HG03139 (cell line): Measurements from ENCODE around the gene LGALS12.
"Not testable (repeated sequence)": the region's sequence is repeated elsewhere in the genome, so short reads cannot be mapped to it uniquely, and the experiment has no call there.

Experiments used
- ATAC-seq: cut with Tn5 transposase; IDR thresholded peaks from one replicate; pipeline ENCODE4 v1.9.1; 2021; ENCODE audit not compliant: unreplicated experiment

LGALS12 gene

DNA sequence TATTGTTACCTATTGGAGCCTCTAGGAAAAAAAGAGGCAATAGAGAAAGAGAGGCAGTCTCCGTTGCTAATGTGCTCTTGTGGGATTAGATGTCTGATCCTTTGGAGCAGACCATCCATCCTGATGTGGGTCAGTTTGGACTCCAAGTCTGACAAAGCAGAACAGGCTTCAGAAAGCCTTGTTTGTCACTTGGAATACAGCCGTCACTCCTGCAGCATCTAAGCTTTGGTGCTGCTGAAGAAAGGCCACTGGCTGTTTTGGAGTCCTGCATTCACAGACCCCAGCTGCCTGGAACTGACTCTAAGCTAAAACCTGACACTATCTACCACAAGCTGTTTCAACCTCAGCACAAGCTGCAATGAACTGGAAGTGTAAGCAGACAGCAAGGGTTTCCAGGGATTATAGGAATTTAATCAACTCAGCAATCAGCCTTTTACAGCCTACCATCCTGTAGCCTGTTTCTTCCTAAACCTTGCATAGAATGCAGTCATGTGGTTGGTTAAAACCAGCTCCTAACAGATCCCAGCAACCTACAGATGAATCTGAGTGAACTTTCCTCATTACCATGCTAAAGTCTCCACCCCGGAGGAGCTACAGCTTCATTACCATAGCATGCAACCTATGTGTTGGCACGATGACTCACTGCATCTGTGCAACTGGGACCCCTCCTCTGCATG lies 27.1 kb downstream of the LGALS12 start:
- ATAC-seq: no peak

DNA sequence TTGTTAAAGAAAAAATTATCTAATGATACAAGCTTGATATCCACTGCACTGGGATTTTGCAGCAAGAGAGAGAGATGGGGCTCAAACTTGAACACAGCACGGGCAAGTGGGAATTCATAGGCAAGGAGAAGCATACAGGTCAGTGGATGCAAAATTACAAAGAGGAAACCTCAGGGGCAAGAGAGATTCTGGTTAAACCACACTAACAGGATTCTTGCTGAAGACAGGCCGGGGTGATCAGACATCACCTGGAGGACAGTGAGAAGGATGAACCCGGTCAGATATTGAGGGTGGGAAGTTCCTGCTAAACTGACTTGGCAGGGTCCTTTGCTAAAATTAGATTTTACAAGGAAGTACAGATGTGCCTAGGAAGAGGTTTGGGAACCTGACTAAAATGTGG lies 28.2 kb downstream of the LGALS12 start:
- no peak for ATAC-seq

DNA sequence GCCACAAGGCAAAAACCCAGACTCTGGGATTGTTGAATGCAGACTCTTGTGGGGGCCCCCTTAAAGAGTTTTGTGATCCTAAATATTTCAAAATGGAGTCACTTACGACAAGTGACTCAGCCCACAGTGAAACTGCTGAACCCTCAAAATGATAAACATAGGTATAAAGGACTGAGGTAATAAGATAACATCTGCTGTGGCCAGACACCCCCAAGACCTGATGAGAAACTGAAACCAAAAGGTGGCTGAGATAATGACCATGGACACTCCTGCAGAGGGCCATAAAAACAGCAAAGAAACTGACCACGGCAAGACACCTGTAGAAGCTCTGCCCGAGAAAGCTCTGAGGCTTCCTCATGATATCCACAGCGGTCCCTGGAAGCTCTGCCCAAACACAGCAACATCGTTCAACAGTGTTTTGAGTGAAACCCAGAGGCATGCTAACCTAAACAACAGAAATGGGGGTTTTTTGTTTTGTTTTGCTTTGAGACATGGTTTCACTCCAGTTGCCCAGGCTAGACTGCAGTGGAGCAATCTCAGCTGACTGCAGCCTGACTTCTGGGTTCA lies 29.1 kb downstream of the LGALS12 start:
- ATAC-seq: no peak

DNA sequence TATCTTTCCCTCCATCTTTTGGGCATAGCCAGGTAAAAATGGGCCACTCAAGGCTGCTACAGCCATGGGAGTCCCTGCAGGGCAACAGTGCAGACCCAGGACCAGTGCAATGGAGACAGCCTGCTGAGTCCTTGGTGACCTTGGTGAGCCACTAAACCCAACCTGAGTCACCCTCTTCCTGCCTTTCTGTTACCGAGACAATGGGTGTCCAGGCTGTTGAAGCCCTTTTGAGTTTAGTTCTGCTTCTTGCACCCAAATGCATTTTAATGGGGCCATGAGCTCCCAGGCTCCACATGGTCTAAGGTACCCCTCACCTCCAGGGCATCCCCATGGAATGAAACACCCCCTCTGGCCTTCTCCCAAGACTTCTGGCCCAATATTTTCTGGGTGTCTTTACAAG lies 29.9 kb downstream of the LGALS12 start:
- no peak for ATAC-seq

DNA sequence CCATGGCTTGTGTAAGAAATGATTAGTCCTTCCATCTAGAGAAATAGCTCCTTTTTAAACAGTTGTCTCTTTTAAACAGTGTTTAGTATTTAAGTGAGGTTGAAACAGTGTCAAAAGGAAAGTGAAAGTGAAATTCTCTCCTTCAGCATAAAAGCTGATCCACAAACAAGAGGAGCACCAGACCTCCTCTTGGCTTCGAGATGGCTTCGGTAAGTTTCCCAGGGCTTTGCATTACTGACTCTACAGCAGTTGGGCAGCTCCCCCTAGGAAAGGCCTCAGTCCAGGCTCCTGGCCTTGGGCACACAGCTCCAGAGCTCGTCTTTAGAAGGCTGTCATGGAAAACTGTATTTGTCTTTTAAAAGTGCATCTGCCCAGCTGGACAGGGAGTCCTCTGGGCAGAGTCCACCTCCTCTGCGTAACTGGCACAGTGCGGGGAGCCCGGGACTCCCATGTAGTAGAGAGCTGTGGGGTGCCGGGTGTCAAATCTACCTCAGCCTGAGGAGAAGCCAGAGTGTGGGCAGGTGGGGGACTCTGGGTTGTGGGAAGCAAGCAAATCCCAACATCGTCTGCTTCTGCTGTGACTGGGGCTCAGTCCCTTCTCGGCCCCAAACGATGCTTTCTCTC lies 30.9 kb downstream of the LGALS12 start, which contains the start of gene PLAAT4:
Gene PLAAT4 (plus strand): TSS at position 140 of the 624 bp plus-strand sequence. CDS start 61 bp downstream, at position 201.
- ATAC-seq: no peak

DNA sequence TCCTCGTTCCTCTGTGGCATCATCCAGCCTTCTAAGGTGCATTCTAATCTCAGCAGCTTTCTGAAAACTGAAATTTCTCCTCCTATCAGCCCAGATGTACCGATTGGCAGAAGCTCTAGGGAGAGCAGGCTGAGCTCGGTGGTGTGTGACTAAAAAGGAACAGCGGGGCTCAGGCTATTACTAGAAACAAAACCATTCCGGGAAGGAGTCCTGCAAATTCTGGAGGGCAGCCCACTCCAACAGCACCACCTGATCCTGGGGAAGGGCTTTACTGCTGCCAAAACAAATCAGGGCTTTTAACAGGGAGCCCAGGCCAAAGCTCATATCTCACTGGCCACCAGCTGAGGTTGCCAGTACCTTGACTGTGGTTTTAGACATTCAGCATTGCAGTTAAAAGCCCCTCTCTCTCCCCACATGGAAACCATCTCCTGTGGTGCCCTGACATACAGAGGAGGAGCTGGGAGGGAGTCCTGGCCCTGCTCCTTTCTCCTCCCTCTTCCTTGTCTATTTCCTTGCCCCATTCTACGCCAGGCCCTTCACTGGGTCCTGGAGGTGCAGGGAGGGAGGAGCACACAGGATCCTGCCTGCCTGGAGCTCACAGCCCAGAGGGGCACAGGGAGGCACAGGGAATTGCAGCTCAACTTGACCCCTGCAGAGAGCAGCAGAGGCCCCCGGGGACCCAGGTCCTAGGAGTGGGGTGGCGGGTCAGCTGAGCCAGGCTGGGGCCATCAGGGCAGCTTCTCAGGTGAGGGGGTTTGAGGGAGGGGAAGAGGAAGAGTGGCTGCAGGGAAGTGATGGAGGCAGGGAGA lies 31.6 kb downstream of the LGALS12 start:
- no peak for ATAC-seq

DNA sequence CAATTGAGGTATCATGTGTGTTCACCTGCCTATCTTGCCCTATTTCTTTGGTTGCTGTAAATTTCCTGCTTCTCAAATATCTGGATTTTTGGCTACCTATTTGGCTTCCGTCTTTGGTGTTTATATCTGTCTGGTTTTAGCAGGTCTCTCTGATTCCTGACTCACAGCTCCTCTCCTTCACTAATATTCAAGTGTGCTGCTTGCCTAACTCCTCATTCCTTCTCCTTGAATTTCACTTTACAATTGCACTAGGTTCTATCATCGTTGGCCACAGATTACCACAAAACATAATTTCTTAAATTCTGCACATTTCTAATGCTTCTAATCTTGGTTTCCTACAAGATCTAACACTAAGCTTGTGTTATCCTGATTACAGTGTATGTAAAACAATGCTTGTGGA lies 36.6 kb downstream of the LGALS12 start:
- ATAC-seq: not testable (repeated sequence)

DNA sequence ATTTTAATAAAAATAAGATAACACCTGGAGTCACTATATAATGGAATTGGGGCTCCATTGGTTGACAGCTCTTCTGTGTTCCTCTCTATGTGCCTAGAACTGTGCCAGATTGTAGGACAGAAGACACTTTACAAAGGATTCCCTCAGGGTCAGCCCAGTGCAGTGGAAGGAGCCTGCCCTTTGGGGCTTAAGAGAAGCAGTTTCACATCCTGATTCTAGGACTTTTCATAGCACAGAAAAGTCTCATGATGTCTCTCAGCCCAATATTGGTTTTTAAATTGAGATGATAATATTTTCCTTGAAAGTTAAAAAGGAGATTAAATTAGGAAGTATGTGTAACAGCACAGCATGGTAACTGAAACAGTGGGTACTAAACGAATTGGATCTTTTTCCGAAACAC lies 37.8 kb downstream of the LGALS12 start:
- no peak for ATAC-seq

DNA sequence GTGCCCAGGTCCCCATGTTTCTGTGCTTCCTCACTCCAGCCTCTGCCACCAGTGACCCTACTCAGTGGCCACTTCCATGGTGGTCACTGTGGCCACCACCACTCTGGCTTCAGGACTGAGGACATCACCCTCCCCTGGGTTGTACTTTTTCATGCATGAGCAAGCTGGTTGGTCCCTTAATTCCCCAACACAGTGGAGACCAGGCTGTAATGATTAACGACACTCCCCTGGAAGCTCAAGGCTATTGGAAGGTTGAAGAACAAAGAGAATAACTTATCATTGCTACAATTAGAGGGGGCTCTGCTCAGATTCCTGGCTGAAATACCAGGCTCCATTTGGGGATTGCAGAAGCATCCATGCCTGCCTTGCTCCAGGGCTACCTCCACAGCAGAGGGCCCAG lies 41.2 kb downstream of the LGALS12 start:
- ATAC-seq: no peak

DNA sequence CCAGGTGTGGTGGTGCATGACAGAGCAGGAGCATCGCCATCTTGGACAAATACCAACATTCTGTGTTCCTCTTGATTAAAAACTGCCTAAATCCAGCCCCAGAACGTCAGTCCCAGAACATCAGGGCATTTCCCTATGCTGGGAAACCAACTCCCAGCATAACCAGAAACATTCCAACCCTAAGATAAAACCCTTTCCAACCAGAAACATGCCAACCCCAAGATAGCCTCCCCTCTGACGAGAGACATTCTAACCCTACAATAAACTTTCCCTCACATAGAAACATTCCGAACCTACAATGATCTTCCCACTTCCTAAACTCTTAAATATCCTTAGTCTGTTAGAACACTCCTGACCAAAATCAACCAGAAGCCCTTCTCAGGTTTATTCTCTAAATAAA lies 42.3 kb downstream of the LGALS12 start:
- ATAC-seq: no peak

DNA sequence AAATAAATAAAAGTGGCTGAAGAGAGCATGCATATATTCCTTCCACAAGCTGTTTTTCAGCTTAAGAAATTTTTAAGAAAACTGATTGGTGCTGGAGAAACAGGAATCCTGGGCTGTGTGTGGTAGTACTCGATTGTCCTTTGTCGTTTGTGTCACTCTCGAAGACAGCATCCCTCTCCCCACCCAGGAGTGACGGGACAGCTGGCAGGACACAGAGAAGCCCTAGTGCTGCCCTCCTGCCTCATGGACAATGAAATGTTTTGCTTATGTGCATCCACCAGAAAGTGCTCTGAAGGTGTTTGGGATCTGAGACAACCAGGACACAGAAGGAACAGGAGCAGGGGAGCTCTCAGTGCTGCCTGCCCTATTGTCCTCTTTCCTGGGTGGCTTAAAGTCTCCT lies 43.5 kb downstream of the LGALS12 start:
- no peak for ATAC-seq

DNA sequence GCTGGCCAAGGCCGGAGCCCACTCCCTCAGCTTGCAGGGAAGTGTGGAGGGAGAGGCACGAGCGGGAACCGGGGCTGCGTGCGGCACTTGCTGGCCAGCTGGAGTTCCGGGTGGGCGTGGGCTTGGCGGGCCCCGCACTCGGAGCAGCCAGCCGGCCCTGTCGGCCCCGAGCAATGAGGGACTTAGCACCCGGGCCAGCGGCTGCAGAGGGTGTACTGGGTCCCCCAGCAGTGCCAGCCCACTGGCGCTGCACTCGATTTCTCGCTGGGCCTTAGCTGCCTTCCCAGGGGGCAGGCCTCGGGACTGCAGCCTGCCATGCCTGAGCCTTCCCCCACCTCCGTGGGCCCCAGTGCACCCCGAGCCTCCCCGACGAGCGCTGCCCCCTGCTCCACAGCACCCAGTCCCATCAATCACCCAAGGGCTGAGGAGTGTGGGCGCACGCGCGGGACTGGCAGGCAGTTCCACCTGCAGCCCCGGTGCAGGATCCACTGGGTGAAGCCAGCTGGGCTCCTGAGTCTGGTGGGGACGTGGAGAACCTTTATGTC lies 44.3 kb downstream of the LGALS12 start:
- ATAC-seq: not testable (repeated sequence)

DNA sequence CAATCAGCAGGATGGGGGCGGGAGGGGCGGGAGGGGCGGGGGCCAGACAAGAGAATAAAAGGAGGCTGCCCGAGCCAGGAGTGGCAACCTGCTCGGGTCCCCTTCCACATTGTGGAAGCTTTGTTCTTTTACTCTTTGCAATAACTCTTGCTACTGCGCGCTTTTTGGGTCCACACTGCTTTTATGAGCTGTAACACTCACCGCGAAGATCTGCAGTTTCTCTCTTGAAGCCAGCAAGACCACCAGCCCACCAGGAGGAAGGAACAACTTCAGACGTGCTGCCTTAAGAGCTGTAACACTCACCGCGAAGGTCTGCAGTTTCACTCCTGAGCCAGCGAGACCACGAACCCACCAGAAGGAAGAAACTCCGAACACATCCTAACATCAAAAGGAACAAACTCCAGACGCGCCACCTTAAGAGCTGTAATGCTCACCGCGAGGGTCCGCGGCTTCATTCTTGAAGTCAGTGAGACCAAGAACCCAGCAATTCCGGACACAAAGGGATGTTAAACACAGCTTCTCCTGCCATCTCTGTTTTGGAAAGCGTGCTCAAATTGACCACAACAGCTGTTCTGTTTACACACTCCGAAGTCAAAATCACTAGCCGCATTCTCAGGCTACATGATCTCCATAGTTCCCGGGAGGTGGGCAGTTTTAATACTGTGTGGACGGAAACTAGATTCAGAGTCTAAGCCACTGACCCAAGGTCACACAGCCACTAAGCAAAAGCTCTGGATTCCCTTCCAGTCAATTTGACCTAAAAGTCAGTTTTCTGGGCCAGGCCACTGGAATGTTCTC lies 45.4 kb downstream of the LGALS12 start:
- ATAC-seq: no peak

DNA sequence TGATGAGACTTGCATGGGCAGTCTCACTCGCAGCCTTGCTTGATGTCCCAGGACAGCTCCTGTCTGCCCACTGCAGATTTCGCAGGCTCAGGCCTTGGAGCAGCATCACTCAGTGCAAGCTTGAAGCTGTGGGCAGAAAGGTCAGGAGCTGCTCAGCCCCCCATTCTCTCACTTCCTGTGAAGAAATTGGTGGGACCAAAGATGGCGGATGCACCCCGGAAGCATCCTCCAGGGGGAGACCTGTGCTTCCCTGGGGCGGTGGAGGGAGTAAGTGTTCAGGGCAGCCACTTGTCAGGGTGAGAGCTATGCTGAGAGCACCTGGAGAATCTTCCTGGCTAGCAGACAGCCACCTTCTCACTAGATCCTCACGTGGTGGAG lies 46.0 kb downstream of the LGALS12 start:
- no peak for ATAC-seq

DNA sequence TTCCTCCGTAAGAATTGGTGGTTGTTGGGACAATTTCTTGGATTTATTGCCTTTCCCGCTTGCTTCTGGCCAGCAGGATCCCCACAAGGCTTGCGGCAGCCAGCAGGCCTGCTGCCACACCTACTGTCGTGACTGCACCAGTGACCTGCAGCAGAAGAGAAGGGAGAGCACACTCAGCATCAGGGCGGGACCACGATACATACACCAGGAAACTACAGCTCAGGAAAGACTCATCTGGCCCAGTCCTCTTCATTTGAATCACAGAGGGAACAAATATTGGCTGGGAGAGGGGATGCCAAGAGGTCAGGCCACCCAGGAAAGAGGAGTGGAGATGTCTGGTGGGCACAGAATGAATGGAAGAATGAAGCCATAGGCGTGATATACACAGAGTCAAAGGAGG lies 47.0 kb downstream of the LGALS12 start:
- no peak for ATAC-seq

DNA sequence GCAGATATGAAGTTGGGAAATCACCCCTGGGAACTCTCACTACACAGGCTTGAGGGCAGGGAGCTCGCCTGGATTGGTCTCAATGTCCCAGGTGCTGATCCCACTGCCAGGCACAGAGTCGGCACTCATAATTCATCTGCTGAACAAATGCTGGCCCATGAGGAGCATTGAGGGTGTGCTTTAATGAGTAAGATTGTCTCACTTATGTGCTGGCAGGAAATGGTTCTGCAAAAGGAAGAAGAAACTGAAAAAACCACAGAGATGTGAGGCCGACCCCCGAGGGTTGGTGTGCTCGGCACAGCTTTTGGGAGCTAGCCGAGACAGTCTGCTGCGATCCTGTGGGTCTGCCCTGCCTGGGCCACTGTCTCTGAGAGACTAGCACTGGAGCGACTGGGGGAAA lies 47.9 kb downstream of the LGALS12 start:
- no peak for ATAC-seq

DNA sequence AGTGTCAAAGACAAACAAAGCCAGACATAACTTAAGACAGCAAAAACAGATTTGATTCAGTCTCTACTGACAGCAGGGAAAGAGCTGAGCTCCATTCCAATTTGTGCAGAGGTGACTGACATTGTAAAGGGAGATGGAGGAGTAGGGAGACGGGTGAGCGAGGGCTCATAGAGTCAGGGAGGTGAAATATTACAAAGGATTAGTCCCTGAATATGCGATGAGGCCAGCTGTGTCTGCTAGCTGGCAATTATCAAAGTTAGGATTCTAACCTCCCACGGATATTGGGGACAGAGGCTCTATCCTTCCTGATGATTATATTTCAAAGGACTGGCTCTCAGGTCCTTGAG lies 49.0 kb downstream of the LGALS12 start:
- ATAC-seq: no peak

DNA sequence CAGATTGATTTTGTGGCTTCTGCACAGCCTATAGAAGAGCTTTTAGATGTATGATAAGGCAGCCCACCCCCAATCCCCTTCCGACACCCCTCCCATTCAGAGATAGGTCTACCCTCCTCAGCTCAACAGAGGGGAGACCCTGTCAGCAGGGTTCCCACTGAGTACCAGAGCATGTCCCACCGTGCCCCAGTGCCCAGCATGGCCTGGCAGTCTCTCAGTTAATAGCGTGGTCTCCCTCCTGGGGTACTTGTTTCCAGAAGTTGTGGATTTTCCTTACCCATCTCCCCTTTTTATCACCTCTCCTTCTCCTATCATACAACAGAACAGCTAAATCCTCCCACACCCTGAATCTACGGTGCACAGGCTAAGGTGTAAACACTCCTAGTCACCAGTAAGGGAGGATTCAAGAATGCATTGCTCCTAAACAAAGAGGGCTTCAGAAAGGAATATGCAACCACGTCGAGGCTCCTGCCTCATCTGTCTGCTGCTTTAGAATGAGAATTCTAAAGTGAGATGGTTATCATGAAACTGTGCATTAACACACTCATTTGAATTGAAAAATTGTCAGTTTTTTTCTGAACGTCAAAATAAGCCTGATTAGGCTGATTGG lies 50.6 kb downstream of the LGALS12 start:
- no peak for ATAC-seq

DNA sequence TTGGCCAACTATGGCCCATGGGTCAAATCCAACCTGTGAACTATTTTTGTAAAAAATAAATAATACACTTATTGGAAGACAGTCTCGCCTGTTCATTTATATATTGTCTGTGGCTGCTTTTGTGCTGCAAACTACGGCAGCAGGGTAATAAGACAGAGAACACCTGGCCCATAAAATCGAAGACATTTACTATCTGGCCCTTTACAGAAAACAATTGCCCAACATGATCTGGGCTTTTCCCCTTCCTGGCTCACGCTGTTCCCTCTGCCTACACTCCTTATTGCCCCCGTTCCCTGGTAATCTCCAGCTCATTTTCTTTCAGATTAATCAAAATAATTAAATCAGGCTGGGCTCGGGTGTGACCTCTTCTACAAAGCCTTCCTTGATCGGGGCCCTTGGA lies 51.7 kb downstream of the LGALS12 start:
- no peak for ATAC-seq

DNA sequence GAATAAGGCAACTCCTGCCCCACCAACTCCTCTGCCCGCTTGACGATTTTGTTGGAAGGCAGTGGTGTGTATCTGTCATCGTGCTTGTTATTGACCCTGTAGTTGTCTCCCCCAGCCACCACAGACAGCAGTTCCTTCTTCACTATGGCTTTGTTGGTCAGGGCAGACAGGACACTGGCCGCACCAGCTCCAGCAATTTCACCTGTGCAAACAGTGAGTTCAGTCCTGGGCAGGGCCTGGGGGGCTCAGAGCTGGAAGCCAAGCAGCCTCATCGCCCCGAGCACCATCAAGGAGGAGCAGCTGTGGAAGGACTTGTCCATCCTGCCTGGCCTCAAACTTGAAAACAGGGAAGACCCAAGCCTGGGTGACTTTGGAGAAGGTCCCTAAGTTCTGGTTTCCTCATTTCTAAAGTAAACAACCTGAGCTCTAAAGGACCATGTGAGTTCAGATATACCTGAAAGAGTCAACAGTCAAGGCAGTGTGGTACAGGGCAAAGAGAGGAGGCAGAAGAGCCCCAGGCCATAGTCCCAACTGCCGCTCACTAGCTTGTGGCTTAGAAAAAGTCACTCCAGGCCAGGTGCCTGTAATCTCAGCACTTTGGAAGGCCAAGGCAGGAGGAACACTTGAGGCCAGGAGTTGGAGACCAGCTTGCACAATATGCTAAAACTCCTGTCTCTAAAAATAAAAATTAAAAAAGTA lies 52.7 kb downstream of the LGALS12 start:
- no peak for ATAC-seq
